ENCODE results near the gene TPI1.

TPI1 gene

DNA sequence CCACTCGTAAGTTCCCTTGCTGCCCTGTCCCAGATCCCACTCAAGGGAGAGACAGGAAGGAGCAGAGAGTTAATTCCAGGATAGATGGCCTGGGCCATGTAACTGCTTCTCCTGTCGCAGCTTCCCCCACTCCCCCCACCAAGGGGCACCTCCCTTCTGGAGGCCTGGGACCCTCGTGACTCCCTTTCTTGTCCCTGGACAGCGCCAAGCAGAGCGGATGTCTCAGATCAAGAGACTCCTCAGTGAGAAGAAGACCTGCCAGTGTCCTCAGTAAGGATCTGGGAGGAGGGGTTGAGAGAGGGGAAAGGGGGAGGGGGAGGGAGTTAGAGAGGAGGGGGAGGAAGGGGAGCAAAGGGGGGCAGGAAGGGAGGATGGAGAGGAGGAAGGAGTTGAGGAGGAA lies 48.7 kb upstream of the TPI1 start:
- no peak for TF ChIP-seq CTCF (IDR thresholded peaks at IDR 0.05; ENCODE audit: low read depth, low read length, poor library complexity, severe bottlenecking)
- no peak for TF ChIP-seq EZH2phosphoT487 (IDR thresholded peaks at IDR 0.05; ENCODE audit: borderline replicate concordance, low read length)

DNA sequence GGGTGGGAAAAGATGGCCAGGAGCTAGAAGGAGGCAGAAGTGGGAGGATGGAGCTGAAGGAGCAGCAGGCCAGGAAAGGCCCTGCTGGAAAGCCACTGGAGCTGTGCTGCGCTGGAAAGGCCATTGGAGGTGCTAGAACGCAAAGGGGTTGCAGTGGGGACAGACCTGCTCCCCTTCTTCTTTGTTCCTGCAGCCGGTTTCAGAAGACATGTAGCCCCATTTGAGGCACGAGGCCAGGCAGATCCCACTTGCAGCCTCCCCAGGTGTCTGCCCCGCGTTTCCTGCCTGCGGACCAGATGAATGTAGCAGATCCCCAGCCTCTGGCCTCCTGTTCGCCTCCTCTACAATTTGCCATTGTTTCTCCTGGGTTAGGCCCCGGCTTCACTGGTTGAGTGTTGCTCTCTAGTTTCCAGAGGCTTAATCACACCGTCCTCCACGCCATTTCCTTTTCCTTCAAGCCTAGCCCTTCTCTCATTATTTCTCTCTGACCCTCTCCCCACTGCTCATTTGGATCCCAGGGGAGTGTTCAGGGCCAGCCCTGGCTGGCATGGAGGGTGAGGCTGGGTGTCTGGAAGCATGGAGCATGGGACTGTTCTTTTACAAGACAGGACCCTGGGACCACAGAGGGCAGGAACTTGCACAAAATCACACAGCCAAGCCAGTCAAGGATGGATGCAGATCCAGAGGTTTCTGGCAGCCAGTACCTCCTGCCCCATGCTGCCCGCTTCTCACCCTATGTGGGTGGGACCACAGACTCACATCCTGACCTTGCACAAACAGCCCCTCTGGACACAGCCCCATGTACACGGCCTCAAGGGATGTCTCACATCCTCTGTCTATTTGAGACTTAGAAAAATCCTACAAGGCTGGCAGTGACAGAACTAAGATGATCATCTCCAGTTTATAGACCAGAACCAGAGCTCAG lies 48.0 kb upstream of the TPI1 start:
- Histone ChIP-seq H3K9me2 (replicated peaks; ENCODE audit: control insufficient read depth, low read length) (no peaks in the 10 kb centered on the region), H3K27ac (ENCODE audit: low read depth, low read length) (no peak overlapping the region), H4K20me1 (ENCODE audit: control insufficient read depth, insufficient read depth, low read depth, low read length) (no peaks in the 10 kb centered on the region), H3K4me1 (ENCODE audit: control insufficient read depth, low read length) (peaks cover 10% of the 10 kb centered on the region), H3K79me2 (ENCODE audit: control insufficient read depth, low read length) (no peaks in the 10 kb centered on the region), H3K36me3 (ENCODE audit: control insufficient read depth, low read length) (no peaks in the 10 kb centered on the region), H3K27me3 (ENCODE audit: control insufficient read depth, low read length) (peaks cover 50% of the 10 kb centered on the region), H3K4me2 (ENCODE audit: low read length) (no peak overlapping the region), H3F3A (ENCODE audit: control insufficient read depth, insufficient read depth) (no peaks in the 10 kb centered on the region), H3K4me3 (ENCODE audit: low read length) (no peak overlapping the region), H3K9me3 (ENCODE audit: control insufficient read depth, insufficient read depth, low read length) (no peaks in the 10 kb centered on the region)
- TF ChIP-seq EZH2phosphoT487 (IDR thresholded peaks at IDR 0.05; ENCODE audit: borderline replicate concordance, low read length), result no peak
- TF ChIP-seq CTCF (IDR thresholded peaks at IDR 0.05; ENCODE audit: low read depth, low read length, poor library complexity, severe bottlenecking), result no peak

More for the DNA sequence above, 48.7 kb upstream of the TPI1 start:
- H3F3A ChIP-seq (ENCODE audit: control insufficient read depth, insufficient read depth), result no peaks in the 10 kb centered on the region
- no peaks in the 10 kb centered on the region for H4K20me1 ChIP-seq (ENCODE audit: control insufficient read depth, insufficient read depth, low read depth, low read length)
- no peak overlapping the region for H3K27ac ChIP-seq (ENCODE audit: low read depth, low read length)
- no peaks in the 10 kb centered on the region for H3K9me3 ChIP-seq (ENCODE audit: control insufficient read depth, insufficient read depth, low read length)
- no peak overlapping the region for H3K4me3 ChIP-seq (ENCODE audit: low read length)
- no peak overlapping the region for H3K4me2 ChIP-seq (ENCODE audit: low read length)
- no peaks in the 10 kb centered on the region for H3K9me2 ChIP-seq (replicated peaks; ENCODE audit: control insufficient read depth, low read length)
- H3K36me3 ChIP-seq (ENCODE audit: control insufficient read depth, low read length), result no peaks in the 10 kb centered on the region
- H3K4me1 ChIP-seq (ENCODE audit: control insufficient read depth, low read length), result peaks cover 11% of the 10 kb centered on the region
- peaks cover 53% of the 10 kb centered on the region for H3K27me3 ChIP-seq (ENCODE audit: control insufficient read depth, low read length)
- H3K79me2 ChIP-seq (ENCODE audit: control insufficient read depth, low read length), result no peaks in the 10 kb centered on the region

DNA sequence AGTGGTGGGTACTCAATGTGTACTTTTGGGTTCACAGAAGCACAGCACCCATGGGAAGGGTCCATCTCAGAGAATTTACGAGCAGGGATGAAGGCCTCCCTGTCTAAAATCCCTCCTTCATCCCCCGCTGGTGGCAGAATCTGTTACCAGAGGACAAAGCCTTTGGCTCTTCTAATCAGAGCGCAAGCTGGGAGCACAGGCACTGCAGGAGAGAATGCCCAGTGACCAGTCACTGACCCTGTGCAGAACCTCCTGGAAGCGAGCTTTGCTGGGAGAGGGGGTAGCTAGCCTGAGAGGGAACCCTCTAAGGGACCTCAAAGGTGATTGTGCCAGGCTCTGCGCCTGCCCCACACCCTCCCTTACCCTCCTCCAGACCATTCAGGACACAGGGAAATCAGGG lies 47.2 kb upstream of the TPI1 start:
- no peak for TF ChIP-seq CTCF (IDR thresholded peaks at IDR 0.05; ENCODE audit: low read depth, low read length, poor library complexity, severe bottlenecking)
- TF ChIP-seq EZH2phosphoT487 (IDR thresholded peaks at IDR 0.05; ENCODE audit: borderline replicate concordance, low read length), result no peak
- no peaks in the 10 kb centered on the region for H3K36me3 ChIP-seq (ENCODE audit: control insufficient read depth, low read length)
- H3K4me1 ChIP-seq (ENCODE audit: control insufficient read depth, low read length), result peaks cover 10% of the 10 kb centered on the region
- no peaks in the 10 kb centered on the region for H3K9me2 ChIP-seq (replicated peaks; ENCODE audit: control insufficient read depth, low read length)
- H3K27me3 ChIP-seq (ENCODE audit: control insufficient read depth, low read length), result peaks cover 52% of the 10 kb centered on the region
- no peaks in the 10 kb centered on the region for H3K79me2 ChIP-seq (ENCODE audit: control insufficient read depth, low read length)
- H4K20me1 ChIP-seq (ENCODE audit: control insufficient read depth, insufficient read depth, low read depth, low read length), result no peaks in the 10 kb centered on the region
- no peak overlapping the region for H3K4me3 ChIP-seq (ENCODE audit: low read length)
- H3K27ac ChIP-seq (ENCODE audit: low read depth, low read length), result no peak overlapping the region
- H3K9me3 ChIP-seq (ENCODE audit: control insufficient read depth, insufficient read depth, low read length), result no peaks in the 10 kb centered on the region
- no peak overlapping the region for H3K4me2 ChIP-seq (ENCODE audit: low read length)
- H3F3A ChIP-seq (ENCODE audit: control insufficient read depth, insufficient read depth), result no peaks in the 10 kb centered on the region

Data from DOHH2 (cell line).